Measurements from ENCODE around the gene MT1G.
A peak's percentile ranks its signal among the peaks of the same experiment; 100 is the strongest.

MT1G gene

GRCh38 chr16:56684926-56685590, 17.2 kb upstream of the MT1G start:
- no peak for TF ChIP-seq CTCF (conservative IDR thresholded peaks at IDR 0.05; ENCODE audit: low read length)
- DNase-seq (ENCODE audit: low read depth): no peak

GRCh38 chr16:56684256-56684925, 16.5 kb upstream of the MT1G start:
- no peak for DNase-seq (ENCODE audit: low read depth)
- no peak overlapping the region for H3K4me3 ChIP-seq (ENCODE audit: low read length)
- TF ChIP-seq CTCF (conservative IDR thresholded peaks at IDR 0.05; ENCODE audit: low read length): no peak

More at GRCh38 chr16:56684926-56685590, 17.2 kb upstream of the MT1G start:
- H3K4me3 ChIP-seq (ENCODE audit: low read length): no peak overlapping the region

- H3K4me3 ChIP-seq (ENCODE audit: low read length): peak overlapping the region; percentile 79
- TF ChIP-seq CTCF (conservative IDR thresholded peaks at IDR 0.05; ENCODE audit: low read length): no peak
- no peak for DNase-seq (ENCODE audit: low read depth)
Measured at GRCh38 chr16:56683424-56684172, 15.7 kb upstream of the MT1G start.

- H3K4me3 ChIP-seq (ENCODE audit: low read length): peak overlapping the region; percentile 79
- DNase-seq (ENCODE audit: low read depth): no peak
- TF ChIP-seq CTCF (conservative IDR thresholded peaks at IDR 0.05; ENCODE audit: low read length): no peak
Measured at GRCh38 chr16:56682703-56683397, 15.0 kb upstream of the MT1G start.

GRCh38 chr16:56681939-56682702, 14.3 kb upstream of the MT1G start, which contains the start of gene MT1X:
Gene MT1X (plus strand): TSS chr16:56682470. CDS start chr16:56682541, 71 bp downstream.
- peak within 1 kb of the TSS; percentile 79 for H3K4me3 ChIP-seq (ENCODE audit: low read length)
- DNase-seq (ENCODE audit: low read depth): peak; percentile 85
- no peak for TF ChIP-seq CTCF (conservative IDR thresholded peaks at IDR 0.05; ENCODE audit: low read length)

- TF ChIP-seq CTCF (conservative IDR thresholded peaks at IDR 0.05; ENCODE audit: low read length): no peak
- no peak for DNase-seq (ENCODE audit: low read depth)
- H3K4me3 ChIP-seq (ENCODE audit: low read length): no peak overlapping the region
Measured at GRCh38 chr16:56679818-56680217, 12.0 kb upstream of the MT1G start.
